Esophagus squamous epithelium (tissue), 5 donors: ENCODE measurements around the gene LONP2. TPM values are rescaled to one million over a fixed set of nuclear protein-coding genes. Genes with fewer than 3 reads are reported as not detected.

Experiments
- DNase-seq: peaks from one replicate; lab custom pipeline; 2025; lab: John Stamatoyannopoulos, UW
- H3K27ac ChIP-seq, 4 donors: fragments of 200-600 bp; sonication (generic); one replicate each; pipeline ENCODE4 v1.5.1; 2016 to 2019; ENCODE audit warnings: mild to moderate bottlenecking in 1 of 4
- H3K27me3 ChIP-seq, 4 donors: fragments of 200-600 bp; sonication (generic); 1 replicate in 3 of 4; 2 replicates in 1 of 4; pipeline versions ENCODE4 v1.5.1 to v1.6.0; 2017 to 2021; ENCODE audit warnings: antibody characterized with exemption in 1 of 4
- H3K36me3 ChIP-seq, 3 donors: fragments of 200-600 bp; sonication (generic); one replicate each; pipeline ENCODE4 v1.5.1; 2016 to 2019
- H3K4me1 ChIP-seq, 3 donors: fragments of 200-600 bp; sonication (generic); one replicate each; pipeline ENCODE4 v1.5.1; 2017 to 2019
- H3K4me3 ChIP-seq, 4 donors: fragments of 200-600 bp; sonication (generic); 1 replicate in 3 of 4; 2 replicates in 1 of 4; pipeline ENCODE4 v1.5.1; 2016 to 2019; ENCODE audit warnings: mild to moderate bottlenecking in 2 of 4, moderate library complexity in 1 of 4
- H3K9me3 ChIP-seq, 3 donors: fragments of 200-600 bp; sonication (generic); one replicate each; pipeline ENCODE4 v1.5.1; 2016 to 2019
- CTCF ChIP-seq, 6 experiments: fragments of 450-650 bp in 4 of 6; fragments of 200-600 bp in 2 of 6; sonication (generic) in 2 of 6; IDR thresholded peaks; one replicate each; pipeline ENCODE4 v1.5.1; 2016 to 2019; ENCODE audit warnings: antibody characterized with exemption in 6 of 6, mild to moderate bottlenecking in 4 of 6, moderate library complexity in 4 of 6
- POLR2A ChIP-seq, 4 donors: fragments of 450-650 bp; IDR thresholded peaks; one replicate each; pipeline ENCODE4 v1.6.1; 2017; ENCODE audit warnings: antibody characterized with exemption in 4 of 4, mild to moderate bottlenecking in 4 of 4, moderate library complexity in 3 of 4
- WGBS, 2 donors: methylation state at CpG; one replicate each; pipeline ENCODE4 v1.1.5; 2018; 5-methylcytosine and 5-hydroxymethylcytosine counted together
- intact Hi-C: fragments of 100-400 bp; cut with DNase I; formaldehyde crosslinking; loops from one replicate; pipeline ENCODE4 v1.15.0; 2022
- total RNA-seq, 4 donors: library from RNA; depleted of rRNA; stranded (reverse); fragments of >200 nt; gene quantifications; one replicate each; pipeline ENCODE4 v1.1.0, GENCODE V29; 2016
- donor health status: DM: yes; HTN: yes; CAD: no.

The LONP2 gene
- total RNA-seq, result 10 to 100 TPM; 30.9 to 57.2 (median 40.3) TPM

- WGBS, 2 donors, result 0 to 1% methylated on average over 21 to 39 of the region's 63 CpGs
- peak; percentile 57 for DNase-seq
- Histone ChIP-seq H3K9me3 (no peaks in the 10 kb centered on the region), H3K4me3 (peak within 1 kb of the TSS; percentile 72 to 97 (median 90)), H3K27me3 (no peaks in the 10 kb centered on the region), H3K27ac (peak within 1 kb of the TSS; percentile 86 to 96 (median 93)), H3K4me1 (peaks cover 29 to 47% (median 29%) of the 10 kb centered on the region in 3 donors), H3K36me3 (no peaks in the 10 kb centered on the region)
- TF ChIP-seq CTCF (IDR thresholded peaks at IDR 0.05) (peak in 1 of 6 experiments; percentile 14), POLR2A (IDR thresholded peaks at IDR 0.05) (peak in 2 of 4 donors; percentile 22 to 62)
- intact Hi-C loops, result no loop called here
These were observed at the start of gene LONP2 for GRCh38 chr16:48244080-48244862. Gene LONP2 (plus strand): TSS chr16:48244300. CDS start chr16:48244389, 89 bp downstream.

GRCh38 chr16:48194828-48195556 is 49.1 kb upstream of the LONP2 start:
- WGBS, 2 donors, result 12 to 17% methylated on average over 5 of the region's 5 CpGs
- DNase-seq, result no peak

GRCh38 chr16:48197294-48197693 is 46.8 kb upstream of the LONP2 start:
- Histone ChIP-seq H3K27me3 (no peaks in the 10 kb centered on the region), H3K9me3 (no peaks in the 10 kb centered on the region), H3K27ac (no peak overlapping the region), H3K36me3 (no peaks in the 10 kb centered on the region), H3K4me1 (peaks cover 0 to 21% (median 3%) of the 10 kb centered on the region in 3 donors), H3K4me3 (no peak overlapping the region)
- no peak for TF ChIP-seq CTCF (IDR thresholded peaks at IDR 0.05)
- DNase-seq, result no peak
- intact Hi-C loops, result no loop called here
- WGBS, 2 donors, result 82 to 94% methylated on average over 3 of the region's 3 CpGs

More at GRCh38 chr16:48194828-48195556, 49.1 kb upstream of the LONP2 start:
- peak overlapping the region in 3 of 4 donors; percentile 16 to 56 (median 45) for H3K27ac ChIP-seq
- H3K36me3 ChIP-seq, result no peaks in the 10 kb centered on the region
- H3K4me1 ChIP-seq, result peaks cover 0 to 21% (median 3%) of the 10 kb centered on the region in 3 donors
- H3K4me3 ChIP-seq, result no peak overlapping the region
- no peaks in the 10 kb centered on the region for H3K9me3 ChIP-seq
- no peak for TF ChIP-seq POLR2A (IDR thresholded peaks at IDR 0.05)
- intact Hi-C loops, result no loop called here
- no peaks in the 10 kb centered on the region for H3K27me3 ChIP-seq

GRCh38 chr16:48201515-48202201 is 42.4 kb upstream of the LONP2 start:
- Histone ChIP-seq H3K4me1 (no peaks in the 10 kb centered on the region), H3K36me3 (no peaks in the 10 kb centered on the region), H3K27me3 (peaks cover 0 to 4% (median 0%) of the 10 kb centered on the region in 4 donors), H3K27ac (no peak overlapping the region), H3K9me3 (no peaks in the 10 kb centered on the region), H3K4me3 (no peak overlapping the region)
- TF ChIP-seq CTCF (IDR thresholded peaks at IDR 0.05), result no peak
- no peak for TF ChIP-seq POLR2A (IDR thresholded peaks at IDR 0.05)
- no peak for DNase-seq
- 72 to 81% methylated on average over 4 to 5 of the region's 6 CpGs for WGBS, 2 donors
- intact Hi-C loops, result no loop called here

- no peaks in the 10 kb centered on the region for H3K9me3 ChIP-seq
- peaks cover 0 to 4% (median 0%) of the 10 kb centered on the region in 4 donors for H3K27me3 ChIP-seq
- H3K36me3 ChIP-seq, result no peaks in the 10 kb centered on the region
- 81 to 82% methylated on average over 8 of the region's 8 CpGs for WGBS, 2 donors
- TF ChIP-seq CTCF (IDR thresholded peaks at IDR 0.05) (no peak), POLR2A (IDR thresholded peaks at IDR 0.05) (no peak)
- no peak overlapping the region for H3K27ac ChIP-seq
- intact Hi-C loops, result no loop called here
- no peak for DNase-seq
- H3K4me3 ChIP-seq, result no peak overlapping the region
- H3K4me1 ChIP-seq, result no peaks in the 10 kb centered on the region
These were observed 39.9 kb upstream of the LONP2 start for GRCh38 chr16:48203974-48204824.
